Calu3 (cell line): ENCODE results near the gene ADCY1. TPM values are rescaled to one million over a fixed set of nuclear protein-coding genes. Genes with fewer than 3 reads are reported as not detected.
A peak's percentile ranks its signal among the peaks of the same experiment; 100 is the strongest.
"Not testable (repeated sequence)": the region's sequence is repeated elsewhere in the genome, so short reads cannot be mapped to it uniquely, and the experiment has no call there.

Experiments used
- BruUV-seq: library from RNA; stranded (reverse); fragments of 400-500 nt; replicated peaks from 2 replicates; lab custom pipeline; 2021; lab: Mats Ljungman, UMichigan
- CTCF ChIA-PET: fragments of 300-600 bp; sonication (Branson Sonifier 250); formaldehyde crosslinking; loops from one replicate; lab custom pipeline; 2022; ENCODE audit warnings: antibody characterized with exemption; lab: Charles Lee
- DNase-seq: peaks from one replicate; pipeline ENCODE4 v3.0.0; 2022
- H3K27ac Mint-ChIP-seq: one replicate; pipeline ENCODE4 v1.8.0; 2022; ENCODE audit warnings: mixed read lengths; ENCODE audit not compliant: unreplicated experiment
- H3K27me3 Mint-ChIP-seq: one replicate; pipeline ENCODE4 v1.8.0; 2022; ENCODE audit warnings: mixed read lengths; ENCODE audit not compliant: unreplicated experiment
- H3K36me3 Mint-ChIP-seq: one replicate; pipeline ENCODE4 v1.8.0; 2022; ENCODE audit warnings: mild to moderate bottlenecking, moderate library complexity, mixed read lengths; ENCODE audit not compliant: insufficient read depth, unreplicated experiment
- H3K4me1 Mint-ChIP-seq: one replicate; pipeline ENCODE4 v1.8.0; 2022; ENCODE audit warnings: mild to moderate bottlenecking, low read depth, mixed read lengths; ENCODE audit not compliant: unreplicated experiment
- H3K4me3 Mint-ChIP-seq: one replicate; pipeline ENCODE4 v1.8.0; 2022; ENCODE audit warnings: mild to moderate bottlenecking, low read depth, moderate library complexity, mixed read lengths; ENCODE audit not compliant: unreplicated experiment
- H3K9me3 Mint-ChIP-seq: one replicate; pipeline ENCODE4 v1.8.0; 2022; ENCODE audit warnings: low read depth, mixed read lengths; ENCODE audit not compliant: unreplicated experiment
- intact Hi-C: fragments of 100-400 bp; cut with micrococcal nuclease; formaldehyde crosslinking; loops from one replicate; pipeline ENCODE4 v1.10.0; 2022; ENCODE audit not compliant: unreplicated experiment
- total RNA-seq: library from RNA; stranded (reverse); gene quantifications from 2 replicates; pipeline ENCODE4 v1.2.3, GENCODE V29; 2022
- TF ChIP-seq, protein P1 (sequence below): fragments of 200-600 bp; IDR thresholded peaks from one replicate; pipeline ENCODE4 v1.8.0; 2022; ENCODE audit warnings: antibody characterized with exemption; ENCODE audit not compliant: unreplicated experiment

ADCY1 gene
- total RNA-seq, 1 experiment from 2014 or later, result 8.8 TPM

DNA sequence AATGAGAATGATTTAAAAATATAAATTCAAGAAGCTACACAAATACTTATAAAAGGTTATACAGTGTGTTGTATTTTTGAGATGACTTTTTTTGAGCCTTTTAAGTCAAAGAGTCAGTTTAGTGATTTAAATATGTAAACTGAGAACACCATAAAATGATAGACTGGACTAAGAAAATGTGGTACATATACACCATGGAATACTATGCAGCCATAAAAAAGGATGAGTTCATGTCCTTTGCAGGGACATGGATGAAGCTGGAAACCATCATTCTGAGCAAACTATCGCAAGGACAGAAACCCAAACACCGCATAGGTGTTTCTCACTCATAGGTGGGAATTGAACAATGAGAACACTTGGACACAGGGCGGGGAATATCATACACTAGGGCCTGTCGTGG lies 182.2 kb downstream of the ADCY1 start:
- H3K4me3 Mint-ChIP-seq, H3K27me3 Mint-ChIP-seq, H3K4me1 Mint-ChIP-seq, H3K9me3 Mint-ChIP-seq, BruUV-seq, DNase-seq, H3K36me3 Mint-ChIP-seq, H3K27ac Mint-ChIP-seq, intact Hi-C loops: not testable (repeated sequence)
- CTCF ChIA-PET, result interaction anchor here (0.5 kb wide), 1 partner anchor 196 kb away, joined by 3 read pairs; no protein-coding TSS in a partner anchor

DNA sequence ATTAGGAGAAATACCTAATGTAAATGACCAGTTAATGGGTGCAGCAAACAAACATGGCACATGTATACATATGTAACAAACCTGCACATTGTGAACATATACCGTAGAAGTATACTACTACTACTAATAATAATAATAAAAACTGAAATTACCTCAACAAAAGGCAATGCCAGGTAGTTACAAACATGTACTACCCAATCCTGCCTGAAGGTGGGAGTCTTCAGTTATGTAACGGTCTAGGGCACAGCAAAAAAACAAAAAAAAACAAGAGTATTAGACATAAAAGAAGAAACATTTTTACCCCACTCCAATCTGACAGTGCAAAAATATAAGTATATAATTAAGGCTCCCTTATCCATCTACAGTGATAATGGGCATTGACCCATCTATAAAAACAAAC lies 182.6 kb downstream of the ADCY1 start:
- TF ChIP-seq, protein P1, sequence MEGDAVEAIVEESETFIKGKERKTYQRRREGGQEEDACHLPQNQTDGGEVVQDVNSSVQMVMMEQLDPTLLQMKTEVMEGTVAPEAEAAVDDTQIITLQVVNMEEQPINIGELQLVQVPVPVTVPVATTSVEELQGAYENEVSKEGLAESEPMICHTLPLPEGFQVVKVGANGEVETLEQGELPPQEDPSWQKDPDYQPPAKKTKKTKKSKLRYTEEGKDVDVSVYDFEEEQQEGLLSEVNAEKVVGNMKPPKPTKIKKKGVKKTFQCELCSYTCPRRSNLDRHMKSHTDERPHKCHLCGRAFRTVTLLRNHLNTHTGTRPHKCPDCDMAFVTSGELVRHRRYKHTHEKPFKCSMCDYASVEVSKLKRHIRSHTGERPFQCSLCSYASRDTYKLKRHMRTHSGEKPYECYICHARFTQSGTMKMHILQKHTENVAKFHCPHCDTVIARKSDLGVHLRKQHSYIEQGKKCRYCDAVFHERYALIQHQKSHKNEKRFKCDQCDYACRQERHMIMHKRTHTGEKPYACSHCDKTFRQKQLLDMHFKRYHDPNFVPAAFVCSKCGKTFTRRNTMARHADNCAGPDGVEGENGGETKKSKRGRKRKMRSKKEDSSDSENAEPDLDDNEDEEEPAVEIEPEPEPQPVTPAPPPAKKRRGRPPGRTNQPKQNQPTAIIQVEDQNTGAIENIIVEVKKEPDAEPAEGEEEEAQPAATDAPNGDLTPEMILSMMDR, result peak; percentile 19
- H3K27ac Mint-ChIP-seq, result not testable (repeated sequence)
- peak; percentile 25 for DNase-seq

DNA sequence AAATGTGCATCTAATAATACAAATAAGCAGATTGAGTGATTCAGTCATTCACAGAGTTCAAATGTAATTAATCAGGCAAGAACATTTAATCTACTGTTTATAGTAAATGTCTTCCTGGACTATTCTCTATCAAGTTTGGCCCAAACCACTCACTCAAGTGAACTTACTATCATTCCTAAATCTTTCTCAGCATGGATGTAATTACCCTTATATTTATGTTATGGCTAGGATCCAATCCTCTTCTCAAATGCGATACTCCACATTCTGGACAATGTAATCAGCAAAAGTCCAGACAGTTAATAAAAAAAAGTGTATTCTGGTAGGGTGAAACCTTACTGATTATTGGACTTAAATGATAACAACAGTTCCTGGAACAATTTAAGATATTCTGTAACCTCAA lies 185.3 kb downstream of the ADCY1 start:
- H3K4me3 Mint-ChIP-seq, H3K4me1 Mint-ChIP-seq, H3K27me3 Mint-ChIP-seq, H3K9me3 Mint-ChIP-seq, H3K36me3 Mint-ChIP-seq, BruUV-seq, intact Hi-C loops, CTCF ChIA-PET, DNase-seq, H3K27ac Mint-ChIP-seq: not testable (repeated sequence)

More for the DNA sequence above, 182.6 kb downstream of the ADCY1 start:
- H3K36me3 Mint-ChIP-seq, H3K4me1 Mint-ChIP-seq, intact Hi-C loops, H3K4me3 Mint-ChIP-seq, CTCF ChIA-PET, BruUV-seq, H3K9me3 Mint-ChIP-seq, H3K27me3 Mint-ChIP-seq: not testable (repeated sequence)

DNA sequence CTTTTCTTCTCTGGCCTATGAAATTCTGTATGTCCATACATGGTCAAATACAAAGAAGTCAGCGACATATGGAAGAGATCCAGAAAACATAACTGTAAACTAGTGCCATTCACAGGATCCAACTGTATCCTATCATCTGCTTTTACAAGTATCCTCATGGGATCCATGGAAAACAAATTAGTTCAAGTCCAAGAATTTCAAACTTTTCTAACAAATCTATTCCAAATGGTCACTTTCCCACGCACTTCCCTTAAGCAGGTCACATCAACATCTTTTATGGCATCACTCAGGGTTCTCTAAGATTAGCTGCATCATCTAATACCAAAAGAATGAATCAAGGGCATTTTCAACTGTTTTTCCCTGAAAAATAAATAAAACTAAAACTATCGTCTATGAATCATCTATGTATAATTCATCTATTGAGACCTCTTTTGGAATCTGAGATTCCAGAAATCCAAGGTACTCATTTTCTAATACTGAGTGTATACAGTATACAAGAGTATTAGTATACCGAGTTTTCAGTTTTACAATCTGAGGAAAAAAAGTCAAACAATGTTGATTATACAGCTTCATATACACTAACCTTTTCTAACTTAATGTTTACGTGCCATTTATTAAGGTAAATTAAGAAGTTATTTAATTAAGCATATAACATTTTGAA lies 187.5 kb downstream of the ADCY1 start:
- DNase-seq, H3K27me3 Mint-ChIP-seq, H3K27ac Mint-ChIP-seq, H3K9me3 Mint-ChIP-seq, H3K4me1 Mint-ChIP-seq, H3K4me3 Mint-ChIP-seq, BruUV-seq, intact Hi-C loops, H3K36me3 Mint-ChIP-seq: not testable (repeated sequence)
- CTCF ChIA-PET, result interaction anchor here (0.7 kb wide), 1 partner anchor 97 kb away, joined by 4 read pairs; no protein-coding TSS in a partner anchor

DNA sequence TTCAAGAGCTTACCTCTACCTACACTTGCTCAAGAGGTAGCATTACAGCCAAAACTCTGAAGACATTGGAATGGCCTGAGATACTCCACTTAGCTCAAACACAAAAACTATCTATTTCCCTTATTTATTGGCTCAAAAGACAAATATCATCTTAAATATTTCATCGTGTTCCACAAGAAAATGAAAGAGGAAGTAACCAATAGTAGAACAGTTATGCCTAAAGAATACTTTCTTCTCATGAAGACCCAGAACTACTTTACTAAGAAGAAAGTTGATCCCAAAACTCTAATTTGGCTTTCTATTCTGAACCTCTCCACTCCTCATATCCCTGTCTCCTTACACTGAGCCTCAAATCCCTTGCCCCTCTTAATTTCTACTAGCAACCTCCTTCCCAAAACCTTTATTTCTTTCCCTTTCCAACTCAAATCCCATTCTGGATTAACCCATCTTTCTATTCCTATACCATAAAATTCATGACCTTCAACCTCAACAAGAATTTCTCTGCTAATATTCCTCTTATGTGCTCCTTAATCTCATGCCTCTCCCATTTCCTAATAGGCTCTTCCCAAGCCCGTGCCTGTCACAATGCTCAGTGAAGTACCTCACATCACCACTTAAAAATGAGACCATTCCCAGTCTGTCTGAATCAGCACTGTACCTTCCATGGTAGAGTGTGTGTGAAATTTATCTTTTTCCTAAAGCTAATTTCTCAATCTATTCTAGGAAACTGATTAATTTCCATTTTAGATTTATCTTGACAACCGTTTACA lies 188.2 kb downstream of the ADCY1 start:
- H3K27me3 Mint-ChIP-seq, H3K4me1 Mint-ChIP-seq, DNase-seq, H3K4me3 Mint-ChIP-seq, H3K27ac Mint-ChIP-seq, H3K9me3 Mint-ChIP-seq, BruUV-seq, CTCF ChIA-PET, H3K36me3 Mint-ChIP-seq, intact Hi-C loops: not testable (repeated sequence)

DNA sequence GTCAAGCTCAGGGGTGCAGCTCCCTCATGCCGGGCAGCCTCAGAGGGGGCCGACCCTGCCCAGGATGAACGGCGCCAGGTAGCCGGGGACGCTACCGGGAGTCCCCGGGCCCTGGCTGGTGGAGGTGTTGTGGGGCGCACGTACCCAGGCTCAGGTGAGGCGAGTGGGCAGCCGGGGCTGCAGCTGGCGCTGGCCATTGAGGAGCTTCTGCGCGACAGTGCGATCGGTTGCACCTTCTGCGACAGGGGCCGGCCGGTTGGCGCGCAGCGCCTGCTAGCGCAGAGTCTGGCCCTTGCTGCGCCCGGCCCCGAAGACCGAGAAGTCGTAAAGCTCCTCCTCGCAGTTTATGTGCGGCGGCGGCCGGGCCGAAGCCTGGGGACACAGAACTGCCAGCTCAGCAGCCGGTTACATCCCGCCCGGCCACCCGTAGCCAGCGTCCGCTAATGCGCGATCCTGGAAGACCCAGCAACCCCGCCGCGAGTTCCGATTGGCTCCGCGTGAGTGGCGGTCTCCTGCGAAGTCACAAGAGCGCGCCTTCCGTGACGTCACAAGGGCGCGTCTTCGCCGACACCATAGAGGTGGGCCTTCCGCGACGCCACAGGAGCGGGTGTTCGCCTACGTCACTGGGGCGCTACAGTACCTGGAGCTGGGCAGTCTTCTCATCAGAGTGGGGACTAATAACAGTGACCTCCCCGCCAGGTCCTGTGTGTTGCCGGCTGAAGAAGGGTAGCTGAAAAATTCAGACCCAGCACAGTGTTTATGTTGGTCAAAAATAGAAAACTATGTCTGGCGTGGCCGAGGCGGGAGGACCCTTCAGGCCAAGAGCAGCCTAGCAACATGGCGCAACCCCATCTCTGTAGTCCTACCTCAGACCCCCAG lies 194.6 kb downstream of the ADCY1 start:
- CTCF ChIA-PET, result interaction anchor here (0.6 kb wide), 2 partner anchors 77 to 295 kb away, joined by 3 read pairs; no protein-coding TSS in a partner anchor
- BruUV-seq, result TSS peak; percentile 50
- Mint-ChIP-seq H3K27ac (peak overlapping the region; percentile 99), H3K36me3 (peaks cover 24% of the 10 kb centered on the region), H3K4me3 (peak overlapping the region; percentile 99)
- DNase-seq, result peak; percentile 100
- intact Hi-C loops, H3K27me3 Mint-ChIP-seq, H3K9me3 Mint-ChIP-seq, H3K4me1 Mint-ChIP-seq: not testable (repeated sequence)

DNA sequence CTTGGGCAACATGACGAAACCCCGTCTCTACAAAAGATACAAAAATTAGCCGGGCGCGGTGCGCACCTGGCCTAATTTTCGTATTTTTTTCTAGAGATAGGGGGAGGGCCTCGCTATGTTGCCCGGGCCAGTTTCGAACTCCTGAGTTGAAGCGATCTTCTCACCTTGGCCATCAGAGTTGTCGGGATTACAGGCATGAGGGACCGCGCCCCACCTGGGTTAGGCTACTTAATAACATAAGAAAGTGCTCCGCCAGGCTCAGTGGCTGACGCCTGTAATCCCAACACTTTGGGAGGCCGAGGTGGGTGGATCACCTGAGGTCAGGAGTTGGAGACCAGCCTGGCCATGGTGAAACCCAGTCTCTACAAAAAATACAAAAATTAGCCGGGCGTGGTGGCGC lies 195.5 kb downstream of the ADCY1 start:
- H3K9me3 Mint-ChIP-seq, DNase-seq, BruUV-seq, H3K27me3 Mint-ChIP-seq, intact Hi-C loops, H3K4me1 Mint-ChIP-seq: not testable (repeated sequence)
- CTCF ChIA-PET, result interaction anchor here (0.6 kb wide), 2 partner anchors 77 to 296 kb away, joined by 3 read pairs; no protein-coding TSS in a partner anchor
- Mint-ChIP-seq H3K4me3 (peak overlapping the region; percentile 99), H3K27ac (peak overlapping the region; percentile 99), H3K36me3 (peaks cover 22% of the 10 kb centered on the region)
